ENCODE measurements around the gene KCNIP3. TPM values are rescaled to one million over a fixed set of nuclear protein-coding genes. Genes with fewer than 3 reads are reported as not detected.

KCNIP3 gene
- total RNA-seq, 1 donor from 2014 or later: under 0.01 TPM

- no peak for DNase-seq (ENCODE audit: low read depth)
- TF ChIP-seq CTCF (IDR thresholded peaks at IDR 0.05; ENCODE audit: insufficient read depth, low read length, severe bottlenecking): no peak
- no peak for FAIRE-seq
- Histone ChIP-seq H3K4me3 (ENCODE audit: low read depth, low read length) (no peak overlapping the region), H3K27me3 (ENCODE audit: control insufficient read depth, insufficient read depth, low read length) (peaks cover 1% of the 10 kb centered on the region), H3K36me3 (ENCODE audit: control insufficient read depth, insufficient read depth, low read length) (no peaks in the 10 kb centered on the region)
Observed at GRCh38 chr2:95320986-95321767, 24.0 kb downstream of the KCNIP3 start.

- peak; percentile 36 for DNase-seq (ENCODE audit: low read depth)
- Histone ChIP-seq H3K4me3 (ENCODE audit: low read depth, low read length) (no peak overlapping the region), H3K36me3 (ENCODE audit: control insufficient read depth, insufficient read depth, low read length) (no peaks in the 10 kb centered on the region), H3K27me3 (ENCODE audit: control insufficient read depth, insufficient read depth, low read length) (peaks cover 1% of the 10 kb centered on the region)
- peak; percentile 83 for TF ChIP-seq CTCF (IDR thresholded peaks at IDR 0.05; ENCODE audit: insufficient read depth, low read length, severe bottlenecking)
- FAIRE-seq: no peak
Observed at GRCh38 chr2:95323347-95324155, 26.4 kb downstream of the KCNIP3 start.

- FAIRE-seq: no peak
- H3K36me3 ChIP-seq (ENCODE audit: control insufficient read depth, insufficient read depth, low read length): no peaks in the 10 kb centered on the region
- H3K27me3 ChIP-seq (ENCODE audit: control insufficient read depth, insufficient read depth, low read length): no peaks in the 10 kb centered on the region
Observed at GRCh38 chr2:95325026-95325425, 27.9 kb downstream of the KCNIP3 start.

GRCh38 chr2:95325590-95326432 lies 28.7 kb downstream of the KCNIP3 start:
- no peak overlapping the region for H3K4me3 ChIP-seq (ENCODE audit: low read depth, low read length)
- no peak for TF ChIP-seq CTCF (IDR thresholded peaks at IDR 0.05; ENCODE audit: insufficient read depth, low read length, severe bottlenecking)
- H3K27me3 ChIP-seq (ENCODE audit: control insufficient read depth, insufficient read depth, low read length): no peaks in the 10 kb centered on the region
- FAIRE-seq (peak; percentile 70), DNase-seq (ENCODE audit: low read depth) (no peak)
- no peaks in the 10 kb centered on the region for H3K36me3 ChIP-seq (ENCODE audit: control insufficient read depth, insufficient read depth, low read length)

More at GRCh38 chr2:95325026-95325425, 27.9 kb downstream of the KCNIP3 start:
- H3K4me3 ChIP-seq (ENCODE audit: low read depth, low read length): no peak overlapping the region
- no peak for DNase-seq (ENCODE audit: low read depth)
- no peak for TF ChIP-seq CTCF (IDR thresholded peaks at IDR 0.05; ENCODE audit: insufficient read depth, low read length, severe bottlenecking)

- TF ChIP-seq CTCF (IDR thresholded peaks at IDR 0.05; ENCODE audit: insufficient read depth, low read length, severe bottlenecking): no peak
- DNase-seq (ENCODE audit: low read depth) (no peak), FAIRE-seq (no peak)
- Histone ChIP-seq H3K36me3 (ENCODE audit: control insufficient read depth, insufficient read depth, low read length) (no peaks in the 10 kb centered on the region), H3K4me3 (ENCODE audit: low read depth, low read length) (no peak overlapping the region), H3K27me3 (ENCODE audit: control insufficient read depth, insufficient read depth, low read length) (no peaks in the 10 kb centered on the region)
Observed at GRCh38 chr2:95326433-95327140, 29.4 kb downstream of the KCNIP3 start.

Measured in bronchial epithelial cell (primary cell).